Measurements from ENCODE around the gene TRMU.
A peak's percentile ranks its signal among the peaks of the same experiment; 100 is the strongest.

The TRMU gene

GRCh38 chr22:46335201-46336118 lies at the start of gene TRMU:
Gene TRMU, plus strand, starts transcription at chr22:46335714. Its CDS starts 51 bp downstream, at chr22:46335765.
- DNase-seq (ENCODE audit: low spot score), result peak; percentile 91

GRCh38 chr22:46286006-46286405 lies 49.5 kb upstream of the TRMU start:
- no peak for DNase-seq (ENCODE audit: low spot score)

GRCh38 chr22:46286941-46287872 lies 48.3 kb upstream of the TRMU start:
- DNase-seq (ENCODE audit: low spot score), result no peak

DNA sequence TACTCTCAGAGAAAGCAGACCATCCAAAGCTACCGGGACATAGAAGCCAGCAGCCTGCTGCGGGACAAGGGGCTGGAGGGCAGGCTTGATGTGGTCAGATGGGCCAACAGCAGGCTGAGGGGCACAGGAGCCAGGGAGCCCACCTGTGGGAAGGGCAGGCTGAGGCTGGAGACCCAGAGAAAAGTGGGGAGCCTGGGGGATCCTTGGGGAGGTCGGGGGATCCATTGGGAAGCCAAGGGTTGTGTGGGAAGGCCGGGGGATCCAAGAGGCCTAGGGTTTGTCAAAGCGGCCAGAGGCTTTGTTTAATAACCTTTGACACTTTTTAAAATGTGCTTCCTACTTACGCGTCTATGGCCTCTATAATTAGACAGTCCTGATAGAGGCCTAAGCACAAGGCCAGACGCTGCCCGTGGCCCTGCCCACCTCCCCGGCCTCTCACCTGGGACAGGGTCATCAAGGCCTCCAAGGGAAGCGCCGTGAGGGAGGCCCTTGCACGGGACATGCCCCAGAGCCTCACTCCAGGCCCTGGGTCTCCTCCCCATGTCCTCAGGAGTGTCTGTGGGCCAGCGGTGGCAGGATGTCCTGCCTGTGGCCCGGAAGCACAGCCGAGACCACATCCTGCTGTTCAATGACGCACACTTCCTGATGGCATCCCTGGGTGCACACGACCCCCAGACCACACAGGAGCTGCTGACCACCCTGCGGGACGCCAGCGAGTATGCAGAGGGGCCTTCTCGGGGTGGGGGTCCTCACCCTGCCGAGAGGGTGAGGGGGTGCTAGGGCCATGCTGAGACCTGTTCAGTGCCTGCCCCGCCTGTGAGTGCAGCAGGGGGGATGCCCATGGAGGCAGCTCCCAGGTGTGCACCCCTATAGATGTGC lies 47.4 kb upstream of the TRMU start:
- DNase-seq (ENCODE audit: low spot score), result no peak

GRCh38 chr22:46288846-46289243 lies 46.7 kb upstream of the TRMU start:
- DNase-seq (ENCODE audit: low spot score), result no peak

DNA sequence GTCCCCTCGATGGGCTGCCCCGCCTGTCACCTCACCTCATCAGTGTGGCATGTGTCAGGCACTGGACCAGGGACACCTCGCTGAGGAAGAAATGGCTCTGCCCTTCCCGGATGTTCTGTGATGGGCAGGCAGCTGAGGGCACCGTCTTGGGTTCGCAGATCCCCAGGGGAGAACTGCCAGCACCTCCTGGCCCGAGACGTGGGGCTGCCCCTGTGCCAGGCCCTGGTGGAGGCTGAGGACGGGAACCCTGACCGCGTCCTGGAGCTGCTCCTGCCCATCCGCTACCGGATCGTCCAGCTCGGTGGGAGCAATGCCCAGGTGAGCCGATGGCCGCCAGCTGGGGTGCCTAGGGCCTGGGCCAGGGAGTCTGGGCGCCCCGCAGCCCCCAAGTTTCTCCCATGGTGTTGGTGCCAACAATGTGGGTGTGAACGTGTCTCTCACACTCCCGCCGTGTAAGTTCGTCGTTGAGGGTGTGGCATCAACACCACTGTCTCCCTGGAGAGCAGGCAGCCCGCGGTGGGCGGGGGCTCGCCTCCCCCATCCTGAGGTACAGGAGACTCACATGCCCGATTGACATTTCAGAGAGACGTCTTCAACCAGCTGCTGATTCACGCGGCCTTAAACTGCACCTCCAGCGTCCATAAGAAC lies 46.1 kb upstream of the TRMU start:
- DNase-seq (ENCODE audit: low spot score), result no peak

DNA sequence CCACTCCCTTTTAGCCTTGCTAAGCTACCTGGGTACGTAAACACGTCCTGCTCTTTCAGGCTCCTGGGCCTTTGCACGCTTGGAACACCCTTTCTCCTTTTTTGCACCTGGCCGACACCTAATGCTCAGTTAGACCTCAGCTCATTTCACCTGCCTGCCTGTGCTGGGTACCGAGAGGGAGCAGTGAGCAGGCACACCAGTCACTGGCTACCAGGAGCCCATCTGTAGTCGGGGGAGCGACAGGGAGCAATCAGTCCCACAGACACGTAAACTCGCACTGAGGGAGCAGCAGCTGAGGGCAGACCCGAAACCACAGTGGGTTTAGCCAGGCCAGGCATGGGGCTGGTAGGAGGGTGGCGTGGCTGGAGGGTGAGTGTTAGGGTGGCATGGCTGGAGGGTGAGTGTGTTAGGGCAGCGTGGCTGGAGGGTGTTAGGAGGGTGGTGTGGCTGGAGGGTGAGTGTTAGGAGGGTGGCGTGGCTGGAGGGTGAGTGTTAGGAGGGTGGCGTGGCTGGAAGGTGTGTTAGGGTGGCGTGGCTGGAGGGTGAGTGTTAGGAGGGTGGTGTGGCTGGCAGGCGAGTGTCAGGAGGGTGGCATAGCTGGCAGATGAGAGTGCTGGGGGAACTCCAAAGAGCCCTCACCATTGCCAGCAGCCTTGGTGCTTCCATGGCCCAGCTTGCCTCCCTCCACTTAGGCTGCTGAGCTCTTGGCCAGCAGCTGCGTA lies 45.2 kb upstream of the TRMU start:
- no peak for DNase-seq (ENCODE audit: low spot score)

DNA sequence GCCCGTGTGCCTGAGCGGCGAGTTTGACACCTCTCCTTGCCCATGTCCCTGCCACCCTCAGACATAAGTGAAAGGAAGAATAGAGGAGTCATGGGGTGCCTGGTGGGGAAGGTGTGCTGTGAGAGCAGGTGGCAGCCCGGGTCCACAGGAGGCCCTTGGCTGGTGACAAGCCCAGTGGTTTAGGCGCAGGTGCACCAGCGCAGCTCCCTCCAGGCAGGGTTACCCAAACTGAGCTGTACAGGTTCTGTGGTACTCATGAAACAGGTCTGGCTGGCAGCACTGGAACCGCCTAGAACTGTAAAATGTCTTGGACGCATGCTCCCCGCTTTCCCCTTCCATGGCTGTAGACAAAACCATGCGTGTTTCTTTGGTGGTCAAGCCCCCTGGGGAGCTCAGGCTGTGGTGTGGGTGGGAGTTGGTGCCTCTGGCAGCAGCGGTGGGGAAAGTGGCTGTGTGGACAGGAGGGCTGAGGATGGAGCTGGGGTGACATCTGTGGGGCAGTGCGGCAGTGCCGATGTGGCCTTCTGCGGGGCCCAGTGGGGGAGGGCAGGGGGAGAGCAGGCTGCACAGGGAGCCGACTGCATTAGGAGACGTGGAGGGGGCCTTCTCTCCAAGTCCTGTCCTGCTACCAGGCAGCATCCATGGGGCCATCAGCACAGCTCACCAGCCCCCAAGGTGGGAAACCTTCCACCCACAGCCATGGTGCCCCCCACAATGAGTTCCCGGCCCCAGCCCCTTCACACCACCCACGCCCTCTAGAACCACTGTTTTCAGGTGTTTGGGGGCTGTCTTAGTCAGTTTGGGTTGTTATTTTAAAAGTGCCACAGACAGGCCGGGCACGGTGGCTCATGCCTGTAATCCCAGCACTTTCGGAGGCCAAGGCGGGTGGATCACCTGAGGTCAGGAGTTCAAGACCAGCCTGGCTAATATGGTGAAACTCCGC lies 44.4 kb upstream of the TRMU start:
- no peak for DNase-seq (ENCODE audit: low spot score)

DNA sequence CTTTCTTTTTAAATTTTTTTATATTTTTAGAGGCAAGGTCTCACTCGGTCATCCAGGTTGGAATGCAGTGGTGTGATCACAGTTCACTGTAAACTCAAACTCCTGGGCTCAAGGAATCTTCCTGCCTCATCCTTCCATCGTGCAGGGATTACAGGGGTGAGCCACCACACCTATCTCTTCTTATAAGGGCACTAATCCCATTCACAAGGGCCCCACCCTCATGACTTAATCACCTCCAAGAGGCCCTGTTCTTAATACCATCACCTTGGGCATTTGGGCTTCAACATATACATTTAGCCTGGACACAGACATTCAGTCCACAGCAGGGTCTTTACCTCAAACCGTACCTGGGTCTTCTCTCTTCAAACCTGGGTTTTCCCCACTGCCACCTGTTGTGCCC lies 43.3 kb upstream of the TRMU start:
- DNase-seq (ENCODE audit: low spot score), result no peak

GRCh38 chr22:46292732-46293131 lies 42.8 kb upstream of the TRMU start:
- no peak for DNase-seq (ENCODE audit: low spot score)

- DNase-seq (ENCODE audit: low spot score), result no peak
Observed at GRCh38 chr22:46293577-46294260, 41.8 kb upstream of the TRMU start.

DNA sequence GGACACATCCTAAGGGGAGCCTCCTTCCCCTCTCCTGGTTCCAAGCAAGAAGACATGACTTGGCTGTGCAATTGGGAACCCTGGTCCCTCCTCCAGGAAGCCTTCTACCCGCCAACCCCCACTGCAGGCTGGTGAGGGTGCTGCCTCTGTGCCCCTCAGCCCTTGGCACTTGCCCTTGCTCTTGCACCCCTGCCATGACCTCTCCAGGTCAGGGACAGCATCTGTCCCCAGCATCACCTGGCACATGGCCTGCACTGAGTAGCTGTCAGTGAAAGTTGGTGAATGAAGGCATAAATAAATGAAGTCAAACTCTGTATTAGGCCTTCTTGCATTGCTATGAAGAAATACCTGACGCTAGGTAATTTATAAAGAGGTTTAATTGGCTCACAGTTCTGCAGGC lies 40.7 kb upstream of the TRMU start:
- DNase-seq (ENCODE audit: low spot score), result no peak

- DNase-seq (ENCODE audit: low spot score), result no peak
Observed at GRCh38 chr22:46295277-46295971, 40.1 kb upstream of the TRMU start.

DNA sequence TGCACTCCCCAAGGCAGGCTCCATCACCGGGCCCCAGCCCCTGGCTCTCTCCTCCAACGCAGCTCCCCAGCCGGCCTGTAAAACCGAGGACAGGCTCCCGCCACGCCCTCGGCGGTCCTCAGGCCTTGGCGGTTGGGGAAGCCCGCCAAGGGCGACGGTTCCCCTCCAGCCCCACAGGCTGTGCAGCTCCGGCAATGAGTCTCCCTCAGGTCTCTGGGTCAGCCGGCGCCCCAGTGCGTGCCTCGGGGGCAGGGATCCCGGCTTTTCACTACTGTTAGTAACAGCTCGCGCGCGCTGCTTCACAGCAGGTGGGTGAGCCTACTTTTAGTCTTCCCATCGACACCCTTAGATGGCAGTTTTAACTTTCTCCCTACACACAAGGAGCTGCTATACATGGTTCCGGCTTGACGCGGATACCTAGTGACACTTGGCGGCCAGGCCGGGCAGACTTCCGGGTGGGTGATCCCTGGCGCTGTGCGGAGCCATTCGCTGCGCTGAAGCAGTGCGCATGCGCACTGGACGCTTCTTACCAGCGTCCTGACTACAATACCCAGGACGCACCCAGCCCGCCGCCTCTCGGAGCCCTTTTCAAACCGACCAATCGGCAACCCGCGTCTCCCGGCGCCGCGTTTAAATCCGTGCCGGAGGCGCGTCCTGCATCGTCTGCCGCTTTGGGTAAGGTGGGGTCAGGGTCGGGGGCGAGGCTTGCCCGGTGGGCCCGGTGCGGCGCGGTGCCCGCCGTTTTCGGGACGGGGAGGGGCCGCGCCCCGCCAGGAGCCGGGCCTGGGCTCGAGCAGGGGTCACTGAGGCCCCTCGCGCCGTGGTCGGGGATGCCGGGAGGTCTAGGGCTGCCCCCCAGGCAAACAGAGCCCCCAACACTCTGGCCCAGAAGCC lies 39.0 kb upstream of the TRMU start, which contains the start of gene GTSE1:
GTSE1 (plus strand) TSS at position 614 of the 894 bp plus-strand sequence. CDS start 531 bp downstream, outside the sequence.
- peak; percentile 95 for DNase-seq (ENCODE audit: low spot score)

DNA sequence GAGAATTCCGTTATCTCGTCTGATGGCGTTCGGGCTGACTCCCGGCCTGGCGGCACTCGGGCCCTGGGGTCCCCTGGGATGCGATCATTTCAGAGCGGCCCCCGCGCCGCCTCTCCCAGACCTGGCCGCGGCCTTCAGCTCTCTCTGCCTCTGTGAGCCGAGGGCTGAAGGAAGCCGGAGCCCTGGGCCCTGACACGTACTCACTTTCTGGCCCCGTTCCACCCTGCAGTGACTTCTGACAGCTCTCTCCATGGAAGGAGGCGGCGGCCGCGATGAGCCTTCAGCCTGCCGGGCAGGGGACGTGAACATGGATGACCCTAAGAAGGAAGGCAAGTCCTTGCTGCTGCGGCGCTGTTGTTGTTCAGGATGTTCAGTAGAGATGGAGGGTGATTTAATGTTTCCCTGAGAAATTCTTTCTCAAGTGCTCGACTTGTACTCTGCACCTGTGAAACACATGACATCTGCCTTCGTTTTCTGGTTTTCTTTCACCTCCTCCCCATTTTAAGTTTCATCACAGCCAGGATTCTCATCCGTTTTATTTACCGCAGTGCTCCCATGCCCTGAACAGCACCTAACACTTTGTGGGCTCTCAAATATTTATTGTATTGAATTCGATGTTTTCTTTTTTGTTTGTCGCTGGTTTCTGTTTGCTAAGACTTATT lies 38.2 kb upstream of the TRMU start:
- DNase-seq (ENCODE audit: low spot score), result no peak

DNA sequence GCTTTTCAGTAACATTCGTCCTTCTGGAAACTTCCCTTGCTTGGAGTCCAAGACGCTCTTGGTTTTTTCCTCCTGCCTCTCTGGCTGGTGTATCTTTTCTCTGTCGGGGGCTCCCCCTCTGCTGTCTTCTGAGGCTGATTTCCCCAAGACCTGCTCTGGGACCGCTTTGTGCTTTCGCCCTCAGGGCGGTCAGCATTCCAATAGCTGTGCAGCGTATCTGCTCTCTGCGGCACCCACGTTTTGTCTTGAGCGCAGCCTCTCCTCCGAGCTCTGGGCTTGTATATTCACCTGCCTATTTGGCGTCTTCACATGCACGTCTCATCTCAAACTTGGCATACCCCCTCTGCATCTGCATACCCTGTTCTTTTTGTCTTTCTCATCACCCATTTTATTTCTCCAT lies 36.4 kb upstream of the TRMU start:
- no peak for DNase-seq (ENCODE audit: low spot score)
